HG03342 (cell line): Measurements from ENCODE around the gene RGPD4.

ENCODE experiments used
- ATAC-seq: cut with Tn5 transposase; IDR thresholded peaks from one replicate; pipeline ENCODE4 v1.9.1; 2021; ENCODE audit warnings: mild to moderate bottlenecking, moderate library complexity; ENCODE audit not compliant: unreplicated experiment

RGPD4 gene

GRCh38 chr2:107916696-107917370 lies 90.1 kb downstream of the RGPD4 start:
- ATAC-seq = peak; percentile 53

- no peak for ATAC-seq
Measured at GRCh38 chr2:107927034-107927534, 100.4 kb downstream of the RGPD4 start.

GRCh38 chr2:107931412-107931811 lies 104.7 kb downstream of the RGPD4 start:
- no peak for ATAC-seq

GRCh38 chr2:107932488-107932887 lies 105.8 kb downstream of the RGPD4 start:
- ATAC-seq = no peak

GRCh38 chr2:107932979-107933378 lies 106.3 kb downstream of the RGPD4 start:
- no peak for ATAC-seq

GRCh38 chr2:107936433-107937359 lies 110.0 kb downstream of the RGPD4 start:
- no peak for ATAC-seq
